GM21825 (cell line): ENCODE measurements around the gene TNFRSF6B.
"Not testable (repeated sequence)": the region's sequence is repeated elsewhere in the genome, so short reads cannot be mapped to it uniquely, and the experiment has no call there.

Source experiments
- ATAC-seq: cut with Tn5 transposase; IDR thresholded peaks from one replicate; pipeline ENCODE4 v1.9.1; 2021; ENCODE audit warnings: mild to moderate bottlenecking, moderate library complexity; ENCODE audit not compliant: unreplicated experiment

The TNFRSF6B gene

DNA sequence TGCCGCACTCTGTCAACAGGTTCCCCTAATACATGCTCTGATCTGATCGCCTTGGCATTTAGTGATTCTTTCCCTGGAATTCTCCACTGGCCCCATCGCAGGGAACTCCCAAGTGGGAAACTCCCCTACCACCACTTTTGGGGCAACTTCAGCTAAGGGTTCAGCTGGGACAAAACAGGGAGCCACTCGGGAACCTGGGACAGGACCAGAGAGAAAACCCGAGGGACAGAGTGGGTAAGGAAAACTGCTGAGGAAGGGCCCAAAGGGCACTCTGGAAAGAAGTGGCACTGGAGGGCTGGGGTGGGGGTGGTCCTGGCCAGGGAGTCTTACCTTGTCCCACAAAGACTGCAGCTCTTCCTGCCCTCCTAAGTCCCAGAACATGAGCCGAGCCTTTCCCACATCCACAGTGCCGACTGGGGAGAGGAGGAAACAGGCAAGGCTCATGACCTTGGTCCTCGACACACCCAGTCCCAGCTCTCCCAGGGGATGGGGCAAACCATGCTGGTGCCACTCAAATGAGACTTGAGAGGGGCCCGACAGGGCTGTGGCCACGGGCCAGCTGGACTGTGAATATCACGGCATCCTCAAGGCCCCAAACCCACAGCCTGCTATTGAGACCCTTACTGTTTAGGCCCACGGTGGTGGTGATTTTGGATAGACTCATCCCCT lies 9.7 kb downstream of the TNFRSF6B start:
- ATAC-seq, result no peak

DNA sequence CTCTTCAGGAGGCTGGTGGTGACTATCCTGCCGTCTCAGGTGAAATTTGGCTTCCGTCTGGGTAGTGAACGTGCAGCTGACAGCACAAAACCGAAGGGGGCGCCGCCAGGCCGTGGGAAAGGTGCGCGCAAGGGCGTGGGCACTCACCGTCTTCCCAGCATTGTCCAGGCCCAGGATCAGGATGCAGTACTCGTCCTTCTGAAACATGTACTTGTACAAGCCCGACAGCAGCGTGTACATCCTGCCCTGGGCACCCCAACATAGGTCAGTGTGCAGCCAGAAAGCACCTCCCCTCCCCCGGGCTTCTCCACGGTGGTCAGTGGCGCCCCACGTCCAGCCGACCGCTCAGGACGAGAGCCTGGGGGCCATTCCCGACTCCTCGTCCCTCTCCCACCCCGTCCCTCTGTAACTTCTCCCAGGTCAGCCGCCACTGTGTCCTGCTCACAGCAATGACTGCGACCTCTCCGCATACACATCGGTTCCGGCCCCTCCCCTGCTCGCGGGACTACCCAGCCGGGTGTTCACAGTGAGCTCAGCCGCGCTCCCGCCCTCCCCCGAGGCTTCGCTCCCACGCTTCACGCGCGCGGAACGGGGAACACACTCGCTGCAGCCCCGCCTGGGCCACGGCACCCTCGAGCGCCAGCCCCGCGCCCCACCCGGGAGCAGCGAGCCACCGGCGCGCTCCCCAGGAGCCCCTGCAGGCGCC lies 10.6 kb downstream of the TNFRSF6B start:
- ATAC-seq, result peak; percentile 28

DNA sequence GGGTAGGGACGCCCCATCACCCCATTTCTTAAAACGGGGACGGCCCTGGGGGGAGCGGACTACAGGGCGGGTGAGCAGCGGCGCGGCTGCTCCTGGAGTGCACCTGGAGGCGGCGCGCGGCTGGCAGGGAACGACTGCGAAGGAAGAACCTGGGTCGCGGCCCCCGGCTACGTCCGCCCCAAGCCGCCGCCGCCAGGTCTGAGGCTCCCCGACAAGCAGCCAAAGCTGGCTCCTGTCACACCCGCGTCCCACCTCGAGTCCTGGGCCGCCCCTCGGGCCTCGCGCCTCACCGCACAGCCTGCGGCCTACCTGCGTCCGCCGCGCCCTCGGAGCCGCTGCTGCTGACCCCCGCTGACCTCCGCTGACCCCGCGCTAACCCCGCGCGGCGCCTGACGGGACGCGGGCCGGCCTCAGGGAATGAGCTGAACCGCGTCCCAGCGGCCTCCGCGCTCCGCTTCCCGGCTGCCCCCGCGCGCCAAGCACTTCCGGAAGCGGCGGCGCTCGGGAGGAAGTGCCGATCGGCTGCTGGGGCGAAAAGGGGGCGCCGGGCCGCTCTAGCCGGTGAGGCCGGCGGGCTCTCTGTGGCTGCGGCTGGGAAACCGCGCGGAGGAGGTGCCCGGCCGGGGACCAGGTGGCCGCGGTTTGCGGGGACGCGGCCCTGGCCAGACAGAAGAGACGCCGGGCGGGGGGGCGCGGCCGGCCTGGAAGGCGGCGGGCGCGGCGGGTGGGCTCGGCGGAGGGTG lies 11.3 kb downstream of the TNFRSF6B start, which contains the start of the genes ARFRP1 and ZGPAT:
ARFRP1 (minus strand) TSS at position 419 of the 743 bp plus-strand sequence. CDS start 885 bp downstream, outside the sequence.
ZGPAT (plus strand) TSS at position 482 of the 743 bp plus-strand sequence. CDS start 542 bp downstream, outside the sequence.
- ATAC-seq, result peak; percentile 65

DNA sequence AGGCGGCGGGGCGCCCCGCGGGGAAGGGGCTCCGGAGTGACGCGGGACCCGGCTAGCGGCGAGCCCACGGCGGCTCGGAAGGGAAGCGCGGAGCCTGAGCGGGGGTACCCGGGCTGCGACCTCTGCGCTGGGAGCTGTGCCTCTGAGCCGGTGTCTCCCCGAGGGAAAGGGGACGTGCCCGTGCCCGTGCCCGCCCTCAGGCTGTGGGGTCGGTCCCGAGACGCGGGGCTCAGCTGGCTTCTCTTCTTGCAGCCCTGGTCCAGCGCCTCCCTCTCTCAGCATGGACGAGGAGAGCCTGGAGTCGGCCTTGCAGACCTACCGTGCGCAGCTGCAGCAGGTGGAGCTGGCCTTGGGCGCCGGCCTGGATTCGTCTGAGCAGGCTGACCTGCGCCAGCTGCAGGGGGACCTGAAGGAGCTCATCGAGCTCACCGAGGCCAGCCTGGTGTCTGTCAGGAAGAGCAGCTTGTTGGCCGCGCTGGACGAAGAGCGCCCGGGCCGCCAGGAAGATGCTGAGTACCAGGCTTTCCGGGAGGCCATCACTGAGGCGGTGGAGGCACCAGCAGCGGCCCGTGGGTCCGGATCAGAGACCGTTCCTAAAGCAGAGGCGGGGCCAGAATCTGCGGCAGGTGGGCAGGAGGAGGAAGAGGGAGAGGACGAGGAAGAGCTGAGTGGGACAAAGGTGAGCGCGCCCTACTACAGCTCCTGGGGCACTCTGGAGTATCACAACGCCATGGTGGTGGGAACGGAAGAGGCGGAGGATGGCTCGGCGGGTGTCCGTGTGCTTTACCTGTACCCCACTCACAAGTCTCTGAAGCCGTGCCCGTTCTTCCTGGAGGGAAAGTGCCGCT lies 12.1 kb downstream of the TNFRSF6B start:
- ATAC-seq, result peak; percentile 18

DNA sequence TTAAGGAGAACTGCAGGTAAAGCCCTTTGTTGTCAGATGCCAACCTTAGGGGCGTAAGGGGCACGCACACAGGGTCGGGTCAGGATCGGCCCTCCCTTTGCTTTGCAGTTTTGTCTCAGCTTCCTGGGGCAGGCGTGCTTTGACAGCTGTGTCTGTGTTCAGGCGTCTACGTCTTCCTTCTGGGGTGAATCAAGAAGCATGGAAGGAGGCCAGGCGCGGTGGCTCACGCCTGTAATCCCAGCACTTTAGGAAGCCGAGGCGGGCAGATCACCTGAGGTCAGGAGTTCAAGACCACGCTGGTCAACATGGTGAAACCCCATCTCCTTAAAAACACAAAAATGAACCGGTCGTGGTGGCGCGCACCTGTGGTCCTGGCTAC lies 12.7 kb downstream of the TNFRSF6B start:
- ATAC-seq, result no peak

DNA sequence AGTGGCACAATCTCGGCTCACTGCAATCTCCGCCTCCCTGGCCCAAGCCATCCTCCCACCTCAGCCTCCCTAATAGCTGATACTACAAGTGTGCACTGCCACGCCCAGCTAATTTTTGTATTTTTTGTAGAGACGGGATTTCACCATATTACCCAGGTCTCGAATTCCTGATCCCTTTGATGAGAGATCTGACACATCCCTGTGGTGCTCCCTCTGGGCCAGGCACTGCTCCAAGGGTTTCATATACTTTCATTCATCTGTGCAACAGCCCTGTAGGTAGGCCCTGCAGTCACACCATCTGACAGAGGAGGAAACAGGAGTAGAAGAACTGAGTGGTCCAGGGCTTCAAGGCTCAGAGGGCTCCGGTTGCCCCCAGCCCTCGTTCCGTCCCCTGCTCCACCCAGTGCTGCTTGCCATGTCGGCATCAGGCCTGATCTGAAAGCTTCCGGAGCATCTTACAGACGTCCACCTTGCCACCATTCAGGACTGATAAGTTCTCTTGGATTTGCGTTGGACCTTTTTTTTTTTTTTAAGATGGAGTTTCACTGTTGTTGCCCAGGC lies 14.7 kb downstream of the TNFRSF6B start:
- ATAC-seq, result no peak

DNA sequence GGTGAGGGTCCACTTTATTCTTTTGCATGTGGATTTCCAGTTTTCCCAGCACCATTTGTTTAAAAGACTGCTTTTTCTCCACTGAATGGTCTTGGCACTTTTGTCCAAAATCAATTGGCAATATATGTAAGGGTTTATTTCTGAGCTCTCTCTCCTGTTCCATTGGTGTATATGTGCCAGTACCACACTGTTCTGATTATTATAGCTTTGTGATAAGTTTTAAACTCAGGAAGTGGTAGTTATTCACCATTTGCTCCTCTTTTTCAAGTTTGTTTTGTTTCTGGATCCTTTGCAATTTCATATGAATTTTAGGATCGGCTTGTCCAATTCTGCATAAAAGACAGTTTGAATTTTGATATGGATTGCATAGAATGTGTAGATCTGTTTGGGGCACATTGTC lies 15.7 kb downstream of the TNFRSF6B start:
- no peak for ATAC-seq

DNA sequence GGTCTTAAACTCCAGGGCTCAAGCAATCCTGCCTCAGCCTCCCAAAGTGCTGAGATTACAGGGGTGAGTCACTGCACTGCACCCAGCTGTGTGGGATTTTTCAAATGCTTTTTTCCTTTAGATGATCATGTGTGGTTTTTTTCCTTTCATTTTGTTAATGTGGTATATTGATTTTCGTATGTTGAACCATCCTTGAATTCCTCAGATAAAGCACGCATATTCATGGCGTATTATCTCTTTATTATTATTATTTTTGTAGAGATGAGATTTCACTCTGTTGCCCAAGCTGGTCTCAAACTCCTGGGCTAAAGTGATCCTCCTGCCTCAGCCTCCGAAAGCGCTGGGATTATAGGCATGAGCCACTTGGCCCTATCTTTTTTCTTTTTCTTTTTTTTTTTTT lies 18.4 kb downstream of the TNFRSF6B start:
- no peak for ATAC-seq

DNA sequence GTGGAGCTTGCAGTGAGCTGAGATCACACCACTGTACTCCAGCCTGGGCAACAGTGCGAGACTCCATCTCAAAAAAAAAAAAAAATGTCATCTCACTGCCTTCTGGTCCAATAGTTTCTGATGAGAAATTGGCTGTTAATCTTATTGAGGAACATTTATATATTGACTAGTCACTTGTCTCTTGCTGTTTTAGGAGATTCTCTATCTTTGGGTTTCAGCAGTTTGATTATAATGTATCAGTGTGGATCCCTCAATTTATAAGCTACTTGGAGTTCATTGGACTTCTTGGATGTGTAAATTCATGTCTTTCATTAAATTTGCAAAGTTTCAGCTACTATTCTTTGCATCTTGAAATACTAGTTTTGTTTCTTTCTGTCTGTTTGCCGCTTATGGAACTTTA lies 22.5 kb downstream of the TNFRSF6B start:
- ATAC-seq, result no peak

DNA sequence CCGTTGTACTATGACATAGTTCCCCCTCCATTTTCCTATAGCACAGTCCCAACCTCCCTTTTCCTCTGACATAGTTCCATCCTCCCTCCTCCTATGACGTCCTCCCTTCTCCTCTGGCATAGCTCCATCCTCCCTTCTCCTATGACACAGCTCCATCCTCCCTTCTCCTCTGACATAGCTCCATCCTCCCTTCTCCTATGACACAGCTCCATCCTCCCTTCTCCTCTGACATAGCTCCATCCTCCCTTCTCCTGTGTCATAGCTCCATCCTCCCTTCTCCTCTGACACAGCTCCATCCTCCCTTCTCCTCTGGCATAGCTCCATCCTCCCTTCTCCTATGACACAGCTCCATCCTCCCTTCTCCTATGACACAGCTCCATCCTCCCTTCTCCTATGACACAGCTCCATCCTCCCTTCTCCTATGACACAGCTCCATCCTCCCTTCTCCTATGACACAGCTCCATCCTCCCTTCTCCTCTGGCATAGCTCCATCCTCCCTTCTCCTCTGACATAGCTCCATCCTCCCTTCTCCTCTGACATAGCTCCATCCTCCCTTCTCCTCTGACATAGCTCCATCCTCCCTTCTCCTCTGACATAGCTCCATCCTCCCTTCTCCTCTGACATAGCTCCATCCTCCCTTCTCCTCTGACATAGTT lies 26.6 kb downstream of the TNFRSF6B start:
- ATAC-seq, result not testable (repeated sequence)

DNA sequence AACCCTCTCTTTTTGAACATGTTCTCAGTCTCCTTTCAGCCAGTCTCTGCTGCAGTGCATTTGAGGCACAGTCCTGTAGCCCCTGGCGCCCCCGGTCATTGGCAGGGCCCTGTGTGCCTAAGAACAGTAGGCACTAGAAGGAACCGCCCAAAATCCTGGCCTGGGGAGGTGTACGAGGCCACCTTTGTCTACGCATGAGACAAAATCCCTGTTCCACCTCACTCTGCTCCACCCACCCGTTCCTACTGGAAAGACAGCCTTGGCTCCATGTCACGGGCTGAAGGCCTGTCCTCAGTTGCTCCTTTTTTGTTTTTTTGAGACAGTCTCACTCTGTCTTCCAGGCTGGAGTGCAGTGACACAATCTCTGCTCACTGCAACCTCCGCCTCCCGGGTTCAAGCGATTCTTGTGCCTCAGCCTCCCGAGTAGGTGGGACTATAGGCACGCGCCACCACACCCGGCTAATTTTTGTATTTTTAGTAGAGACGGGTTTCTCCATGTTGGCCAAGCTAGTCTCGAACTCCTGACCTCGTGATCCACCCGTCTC lies 33.8 kb downstream of the TNFRSF6B start:
- not testable (repeated sequence) for ATAC-seq

DNA sequence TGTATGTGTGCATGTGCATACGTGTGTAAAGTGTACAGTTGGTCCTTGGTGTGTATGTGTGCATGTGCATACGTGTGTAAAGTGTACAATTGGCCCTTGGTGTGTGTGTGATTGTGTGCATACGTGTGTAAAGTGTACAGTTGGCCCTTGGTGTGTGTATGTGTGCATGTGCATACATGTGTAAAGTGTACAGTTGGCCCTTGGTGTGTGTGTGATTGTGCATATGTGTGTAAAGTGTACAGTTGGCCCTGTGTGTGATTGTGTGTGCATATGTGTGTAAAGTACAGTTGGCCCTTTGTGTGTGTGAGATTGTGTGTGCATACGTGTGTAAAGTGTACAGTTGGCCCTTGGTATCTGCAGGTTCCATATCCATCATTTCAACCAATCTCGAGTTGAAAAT lies 35.0 kb downstream of the TNFRSF6B start:
- ATAC-seq, result no peak

DNA sequence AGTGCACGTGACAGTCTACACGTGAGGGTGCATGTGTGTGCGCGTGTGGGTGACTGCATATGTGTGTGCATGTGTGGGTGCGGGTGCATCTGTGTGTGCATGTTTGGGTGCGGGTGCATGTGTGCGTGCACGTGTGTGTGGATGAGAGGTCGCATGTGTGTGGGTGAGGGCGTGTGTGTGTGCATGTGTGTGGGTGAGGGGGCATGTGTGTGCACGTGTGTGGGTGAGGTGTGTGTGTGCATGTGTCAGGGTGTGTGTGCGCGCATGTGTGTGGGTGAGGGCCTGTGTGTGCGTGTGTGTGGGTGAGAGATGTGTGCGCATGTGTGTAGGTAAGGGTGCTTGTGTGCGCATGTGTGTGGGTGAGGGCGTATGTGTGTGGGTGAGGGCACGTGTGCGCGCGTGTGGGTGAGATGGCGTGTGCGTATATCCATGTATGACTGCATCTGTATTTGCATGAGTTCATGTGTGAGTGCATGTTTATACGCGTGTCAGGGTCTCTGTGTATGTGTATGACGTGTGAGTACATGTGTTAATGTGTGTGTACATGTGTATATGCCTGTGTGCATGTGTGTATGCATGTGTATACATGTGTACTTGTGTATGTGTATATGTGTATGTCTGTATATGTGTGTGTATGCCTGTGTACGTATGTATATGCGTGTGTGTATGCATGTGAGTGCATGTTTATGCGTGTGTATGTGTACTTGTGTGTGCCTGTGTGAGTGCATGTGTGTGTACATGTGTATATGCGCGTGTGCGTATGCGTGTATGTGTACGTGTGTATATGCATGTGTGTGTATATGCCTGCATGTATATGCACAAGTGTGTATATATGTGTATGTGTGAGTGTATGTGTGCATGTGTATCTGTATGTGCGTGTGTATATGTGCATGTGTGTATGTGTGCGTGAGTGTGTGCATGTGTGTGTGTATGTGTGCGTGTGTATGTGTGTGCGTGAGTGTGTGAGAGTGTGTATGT lies 36.0 kb downstream of the TNFRSF6B start:
- no peak for ATAC-seq

DNA sequence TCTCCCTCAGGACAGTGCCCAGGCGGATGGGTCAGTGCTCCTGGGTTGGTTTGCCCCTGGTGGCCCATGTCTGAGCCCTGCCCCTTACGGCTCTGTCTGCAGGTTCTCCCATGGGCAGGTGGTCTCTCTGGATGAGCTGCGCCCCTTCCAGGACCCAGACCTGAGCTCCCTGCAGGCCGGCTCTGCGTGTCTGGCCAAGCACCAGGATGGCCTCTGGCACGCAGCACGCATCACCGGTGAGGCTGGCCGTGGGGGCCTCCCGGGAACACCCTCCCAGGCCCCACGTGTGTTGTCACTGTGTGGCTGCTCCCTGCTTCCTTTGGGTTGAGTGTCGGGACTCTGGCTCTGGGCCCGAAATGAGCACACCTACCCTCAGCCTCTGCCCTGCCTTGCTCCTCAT lies 36.7 kb downstream of the TNFRSF6B start:
- ATAC-seq, result no peak

DNA sequence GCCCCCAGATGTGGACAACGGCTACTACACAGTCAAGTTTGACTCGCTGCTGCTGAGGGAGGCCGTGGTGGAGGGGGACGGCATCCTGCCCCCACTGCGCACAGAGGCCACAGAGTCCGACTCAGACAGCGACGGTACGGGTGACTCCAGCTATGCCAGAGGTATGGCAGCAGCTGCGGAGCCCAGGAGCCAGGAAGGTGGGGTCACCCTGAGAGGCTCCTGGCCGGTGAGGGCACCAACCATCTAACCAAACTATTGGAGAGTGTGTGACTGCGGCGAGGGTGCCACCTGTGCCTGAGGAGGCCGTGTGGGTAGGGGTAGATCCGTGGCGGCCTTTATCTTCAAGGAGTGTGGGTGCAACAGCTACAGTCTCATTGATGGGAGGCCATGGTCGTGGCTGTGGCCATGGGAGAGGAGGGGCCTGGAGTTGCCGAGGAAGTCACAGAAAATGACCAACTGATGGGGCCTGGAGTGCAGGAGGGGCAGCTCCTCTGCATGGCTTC lies 37.2 kb downstream of the TNFRSF6B start:
- ATAC-seq, result no peak

DNA sequence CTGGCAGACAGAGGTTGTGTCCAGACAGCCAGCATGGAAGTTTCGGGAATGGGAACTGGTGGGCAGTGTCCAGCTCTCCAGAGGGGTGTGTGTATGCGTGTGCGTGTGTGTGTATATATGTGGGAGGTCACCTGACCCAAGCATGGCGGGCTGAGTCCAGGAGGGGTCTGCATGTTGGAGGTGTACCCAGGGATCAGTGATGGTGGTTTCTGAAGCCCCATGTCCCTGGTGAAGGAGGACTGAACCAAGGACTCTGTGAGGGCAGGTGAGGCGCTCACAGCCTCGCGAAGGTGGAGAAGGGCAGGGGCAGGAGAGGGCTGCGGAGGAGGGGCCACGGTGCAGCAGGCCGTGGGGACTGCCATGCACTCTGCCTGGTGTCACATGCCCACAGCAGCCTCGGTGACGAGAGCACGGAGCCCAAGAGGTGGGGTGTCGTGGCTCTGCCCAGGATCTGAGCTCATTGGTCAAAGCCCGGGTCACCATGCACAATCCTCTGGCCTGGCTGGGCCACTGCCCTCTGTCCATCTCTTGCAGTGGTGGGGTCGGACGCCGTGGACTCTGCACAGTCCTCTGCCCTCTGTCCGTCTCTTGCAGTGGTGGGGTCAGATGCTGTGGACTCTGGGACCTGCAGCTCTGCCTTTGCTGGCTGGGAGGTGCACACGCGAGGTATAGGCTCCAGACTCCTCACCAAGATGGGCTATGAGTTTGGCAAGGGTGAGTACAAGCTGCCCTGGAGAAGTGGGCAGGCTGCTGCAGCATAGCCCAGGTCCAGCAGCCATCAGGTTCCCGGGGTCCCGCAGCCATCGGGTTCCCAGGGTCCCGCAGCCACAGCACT lies 37.9 kb downstream of the TNFRSF6B start:
- no peak for ATAC-seq
